ENCODE measurements around the gene PSME2.

- TF ChIP-seq CTCF (conservative IDR thresholded peaks at IDR 0.05 in 1 of 2, IDR thresholded peaks at IDR 0.05 in 1 of 2; ENCODE audit: low read depth in 1 of 2, low read length in 2 of 2) = peak; percentile 75 to 94
- TF ChIP-seq EZH2 (IDR thresholded peaks at IDR 0.05; ENCODE audit: low read length, missing control alignments) = no peak
Observed at GRCh38 chr14:24160850-24161804, 14.7 kb upstream of the PSME2 start, which contains the start of gene IRF9.

All from fibroblast of lung (primary cell).